Sigmoid colon (tissue), 7 donors: ENCODE results near the gene GPA33. TPM values are rescaled to one million over a fixed set of nuclear protein-coding genes. Genes with fewer than 3 reads are reported as not detected.
A peak's percentile ranks its signal among the peaks of the same experiment; 100 is the strongest.

Experiments
- DNase-seq: peaks from one replicate; pipeline ENCODE4 v3.0.0-alpha.2; 2019
- H3K27ac ChIP-seq, 4 donors: fragments of 200-600 bp; sonication (generic); one replicate each; pipeline ENCODE4 v1.5.1; 2016 to 2019; ENCODE audit warnings: mild to moderate bottlenecking in 1 of 4
- H3K27me3 ChIP-seq, 3 donors: fragments of 200-600 bp; sonication (generic); one replicate each; pipeline ENCODE4 v1.5.1; 2019; ENCODE audit warnings: mild to moderate bottlenecking in 1 of 3
- H3K36me3 ChIP-seq, 4 donors: fragments of 200-600 bp; sonication (generic); one replicate each; pipeline ENCODE4 v1.5.1; 2016 to 2019
- H3K4me1 ChIP-seq, 4 donors: fragments of 200-600 bp; sonication (generic); one replicate each; pipeline ENCODE4 v1.5.1; 2017 to 2019
- H3K4me3 ChIP-seq, 4 donors: fragments of 200-600 bp; sonication (generic); one replicate each; pipeline ENCODE4 v1.5.1; 2017 to 2019; ENCODE audit warnings: mild to moderate bottlenecking in 2 of 4, moderate library complexity in 1 of 4
- H3K9me3 ChIP-seq, 4 donors: fragments of 200-600 bp in 3 of 4; sonication (generic) in 3 of 4; one replicate each; pipeline versions ENCODE4 v1.5.1 to v1.6.1; 2013 to 2019
- CTCF ChIP-seq, 4 experiments: fragments of 450-650 bp in 3 of 4; fragments of 200-600 bp in 1 of 4; IDR thresholded peaks; one replicate each; pipeline ENCODE4 v1.5.1; 2016 to 2019; ENCODE audit warnings: antibody characterized with exemption in 4 of 4, mild to moderate bottlenecking in 3 of 4, moderate library complexity in 2 of 4
- EP300 ChIP-seq, 4 donors: sonication (generic); formaldehyde crosslinking; IDR thresholded peaks; one replicate each; pipeline ENCODE4 v1.6.1; 2017; ENCODE audit warnings: antibody characterized with exemption in 4 of 4
- POLR2A ChIP-seq, 2 donors: fragments of 450-650 bp; IDR thresholded peaks; one replicate each; pipeline ENCODE4 v1.6.1; 2016; ENCODE audit warnings: antibody characterized with exemption in 2 of 2, mild to moderate bottlenecking in 2 of 2, moderate library complexity in 2 of 2
- POLR2AphosphoS5 ChIP-seq, 4 donors: sonication (generic); formaldehyde crosslinking; IDR thresholded peaks; one replicate each; pipeline ENCODE4 v1.6.1; 2017; ENCODE audit warnings: antibody characterized with exemption in 4 of 4
- WGBS, 2 donors: extraction: QIAGEN DNeasy Blood & Tissue Kit; methylation state at CpG; one replicate each; pipeline ENCODE4 v1.1.7; 2013; 5-methylcytosine and 5-hydroxymethylcytosine counted together
- intact Hi-C: fragments of 100-400 bp; cut with DNase I; formaldehyde crosslinking; loops from one replicate; pipeline ENCODE4 v1.15.1; 2023
- polyA plus RNA-seq, 3 donors: library from polyadenylated mRNA; stranded (reverse); fragments of 200-250 nt; gene quantifications; one replicate each; pipeline ENCODE4 v1.2.3, GENCODE V29; 2013
- total RNA-seq, 4 donors: library from RNA; depleted of rRNA; stranded (reverse); fragments of >200 nt; gene quantifications; one replicate each; pipeline ENCODE4 v1.1.0, GENCODE V29; 2016
- donor health status: healthy with polysubstance abuse.
- donor health status: Bipolar disorder and iron deficiency.
- donor health status: healthy.

GPA33 gene
- total and polyA plus RNA-seq, 7 donors = 0.28 to 363 (median 90.7) TPM; not detected in 2

- WGBS, 2 donors = 7 to 9% methylated on average over 31 of the region's 31 CpGs
- Histone ChIP-seq H3K27me3 (no peaks in the 10 kb centered on the region), H3K36me3 (no peaks in the 10 kb centered on the region), H3K9me3 (no peaks in the 10 kb centered on the region), H3K27ac (no peak overlapping the region), H3K4me3 (peak overlapping the region in 2 of 4 donors; percentile 21 to 29), H3K4me1 (peaks cover 0 to 7% (median 5%) of the 10 kb centered on the region in 4 donors)
- intact Hi-C loops = loop anchor here (1.0 to 5.0 kb wide), 4 partner anchors 154 to 466 kb away; partner anchors contain the start of gene POU2F1
- peak; percentile 79 for DNase-seq
- TF ChIP-seq CTCF (IDR thresholded peaks at IDR 0.05) (peak; percentile 76 to 96 (median 83)), POLR2AphosphoS5 (IDR thresholded peaks at IDR 0.05) (no peak)
Observed at GRCh38 chr1:167066333-167067122, 23.6 kb downstream of the GPA33 start.

- Histone ChIP-seq H3K27ac (no peak overlapping the region), H3K36me3 (no peaks in the 10 kb centered on the region), H3K4me3 (no peak overlapping the region), H3K4me1 (peaks cover 0 to 7% (median 5%) of the 10 kb centered on the region in 4 donors), H3K9me3 (no peaks in the 10 kb centered on the region), H3K27me3 (peaks cover 0 to 3% (median 0%) of the 10 kb centered on the region in 3 donors)
- intact Hi-C loops = loop anchor here (5.0 kb wide), 1 partner anchor 207 kb away; no protein-coding TSS in a partner anchor
- TF ChIP-seq POLR2AphosphoS5 (IDR thresholded peaks at IDR 0.05) = no peak
- TF ChIP-seq POLR2A (IDR thresholded peaks at IDR 0.05) = no peak
- TF ChIP-seq EP300 (IDR thresholded peaks at IDR 0.05) = no peak
- no peak for TF ChIP-seq CTCF (IDR thresholded peaks at IDR 0.05)
- 21 to 72% methylated on average over 8 of the region's 8 CpGs for WGBS, 2 donors
- no peak for DNase-seq
Observed at GRCh38 chr1:167065471-167065870, 24.7 kb downstream of the GPA33 start.

DNA sequence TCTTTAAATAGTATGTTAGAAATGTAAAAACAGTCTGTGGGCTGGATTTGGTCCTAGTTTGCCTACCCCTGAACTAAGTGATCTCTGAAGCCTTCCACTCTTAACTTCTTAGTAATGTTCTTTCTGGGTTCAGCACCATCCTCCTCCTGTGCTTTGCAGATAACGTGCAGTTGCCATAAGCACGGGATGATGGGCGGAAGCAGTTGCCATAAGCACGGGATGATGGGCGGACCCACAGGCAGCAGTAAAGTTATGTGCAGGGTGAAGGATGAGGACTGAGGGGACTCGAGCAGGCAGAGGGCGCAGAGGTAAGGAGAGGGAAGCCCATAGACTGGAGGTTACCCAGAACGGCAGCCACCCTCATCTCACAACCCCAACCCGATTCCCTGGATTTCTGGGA, 25.6 kb downstream of the GPA33 start:
- Histone ChIP-seq H3K9me3 (no peaks in the 10 kb centered on the region), H3K27ac (no peak overlapping the region), H3K36me3 (no peaks in the 10 kb centered on the region), H3K4me3 (no peak overlapping the region), H3K4me1 (peaks cover 0 to 7% (median 5%) of the 10 kb centered on the region in 4 donors), H3K27me3 (peaks cover 0 to 6% (median 0%) of the 10 kb centered on the region in 3 donors)
- no peak for DNase-seq
- intact Hi-C loops = loop anchor here (5.0 kb wide), 1 partner anchor 208 kb away; no protein-coding TSS in a partner anchor
- 77 to 88% methylated on average over 9 of the region's 9 CpGs for WGBS, 2 donors
- no peak for TF ChIP-seq POLR2AphosphoS5 (IDR thresholded peaks at IDR 0.05)
- TF ChIP-seq POLR2A (IDR thresholded peaks at IDR 0.05) = no peak
- no peak for TF ChIP-seq EP300 (IDR thresholded peaks at IDR 0.05)
- no peak for TF ChIP-seq CTCF (IDR thresholded peaks at IDR 0.05)

DNA sequence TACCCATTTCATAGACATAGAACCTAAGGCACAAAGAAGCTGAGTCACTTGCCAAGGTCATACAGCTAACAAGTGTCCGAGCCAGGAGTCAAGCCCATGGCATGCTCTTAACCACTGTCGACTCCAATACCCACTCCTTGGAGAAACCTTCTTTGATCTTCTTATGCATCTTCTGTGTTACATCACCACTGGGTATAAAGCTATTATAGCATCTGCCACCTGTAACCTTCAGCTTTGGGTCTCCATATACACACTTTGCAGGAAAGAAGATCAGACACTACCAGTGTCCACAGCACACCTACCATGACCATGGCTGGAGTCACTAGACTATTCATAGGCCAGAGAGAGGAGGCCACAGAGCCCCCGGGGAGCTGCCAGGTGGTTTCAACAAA, 29.1 kb downstream of the GPA33 start:
- no peak for DNase-seq
- intact Hi-C loops = no loop called here
- Histone ChIP-seq H3K36me3 (no peaks in the 10 kb centered on the region), H3K9me3 (no peaks in the 10 kb centered on the region), H3K27me3 (peaks cover 0 to 6% (median 0%) of the 10 kb centered on the region in 3 donors), H3K27ac (no peak overlapping the region), H3K4me1 (peaks cover 0 to 7% (median 6%) of the 10 kb centered on the region in 4 donors), H3K4me3 (no peak overlapping the region)
- TF ChIP-seq CTCF (IDR thresholded peaks at IDR 0.05) = no peak
- TF ChIP-seq POLR2A (IDR thresholded peaks at IDR 0.05) = no peak
- TF ChIP-seq EP300 (IDR thresholded peaks at IDR 0.05) = no peak
- no peak for TF ChIP-seq POLR2AphosphoS5 (IDR thresholded peaks at IDR 0.05)
- WGBS, 2 donors = 90 to 91% methylated on average over 3 of the region's 3 CpGs
